GM23338 (cell line): Measurements from ENCODE around the gene HTT. TPM values are rescaled to one million over a fixed set of nuclear protein-coding genes. Genes with fewer than 3 reads are reported as not detected.

Experiments used
- ATAC-seq: fragments of 200-7000 bp; cut with Tn5 transposase; 3 replicates; pipeline ENCODE4 v1.9.1; 2020
- DNase-seq: peaks from one replicate; pipeline ENCODE4 v3.0.0-alpha.2; 2015; ENCODE audit warnings: low spot score
- H2AFZ ChIP-seq: fragments of 200-600 bp; sonication (generic); 2 replicates; pipeline ENCODE4 v1.8.0; 2016; ENCODE audit warnings: antibody characterized with exemption, mild to moderate bottlenecking, moderate library complexity
- H3F3A ChIP-seq: fragments of 200-600 bp; sonication (generic); replicated peaks from 2 replicates; pipeline ENCODE4 v1.8.0; 2017; ENCODE audit warnings: antibody characterized with exemption, mixed run types, low read depth
- H3K27ac ChIP-seq: fragments of 200-600 bp; sonication (generic); 2 replicates; pipeline ENCODE4 v1.6.1; 2016; ENCODE audit warnings: low read depth
- H3K27me3 ChIP-seq: fragments of 200-600 bp; sonication (generic); 2 replicates; pipeline ENCODE4 v1.8.0; 2016; ENCODE audit warnings: mild to moderate bottlenecking, mixed run types, moderate library complexity; ENCODE audit not compliant: insufficient read depth
- H3K36me3 ChIP-seq: fragments of 200-600 bp; sonication (generic); 2 replicates; pipeline ENCODE4 v1.8.0; 2016; ENCODE audit warnings: mild to moderate bottlenecking; ENCODE audit not compliant: insufficient read depth
- H3K4me1 ChIP-seq: fragments of 200-600 bp; sonication (generic); 2 replicates; pipeline ENCODE4 v1.8.0; 2016; ENCODE audit warnings: mild to moderate bottlenecking, moderate library complexity; ENCODE audit not compliant: insufficient read depth
- H3K4me2 ChIP-seq: fragments of 200-600 bp; sonication (generic); 2 replicates; pipeline ENCODE4 v1.7.1; 2017; ENCODE audit warnings: mixed run types
- H3K4me3 ChIP-seq: fragments of 200-600 bp; sonication (generic); 2 replicates; pipeline ENCODE4 v1.6.1; 2016; ENCODE audit warnings: mixed run types
- H3K79me2 ChIP-seq: fragments of 200-600 bp; sonication (generic); replicated peaks from 2 replicates; pipeline ENCODE4 v1.8.0; 2017; ENCODE audit warnings: mild to moderate bottlenecking; ENCODE audit not compliant: insufficient read depth
- H3K9me2 ChIP-seq: fragments of 200-600 bp; sonication (generic); 2 replicates; pipeline ENCODE4 v1.8.0; 2017; ENCODE audit not compliant: insufficient read depth
- H4K20me1 ChIP-seq: fragments of 200-600 bp; sonication (generic); replicated peaks from 2 replicates; pipeline ENCODE4 v1.8.0; 2017; ENCODE audit warnings: mild to moderate bottlenecking; ENCODE audit not compliant: insufficient read depth
- H3K27ac Mint-ChIP-seq: 2 replicates; pipeline ENCODE4 v1.8.0; 2020; ENCODE audit warnings: inconsistent platforms, mild to moderate bottlenecking, moderate library complexity, mixed read lengths
- H3K27me3 Mint-ChIP-seq: 3 replicates; pipeline ENCODE4 v1.8.0; 2022; ENCODE audit warnings: low read depth, mild to moderate bottlenecking, moderate library complexity, mixed read lengths, inconsistent platforms; ENCODE audit not compliant: insufficient read depth, poor library complexity
- H3K36me3 Mint-ChIP-seq: 3 replicates; pipeline ENCODE4 v1.8.0; 2021; ENCODE audit warnings: low read depth, mild to moderate bottlenecking, inconsistent platforms, moderate library complexity, mixed read lengths
- H3K4me1 Mint-ChIP-seq: 3 replicates; pipeline ENCODE4 v1.8.0; 2020; ENCODE audit warnings: mild to moderate bottlenecking, inconsistent platforms, mixed read lengths
- H3K4me3 Mint-ChIP-seq: 3 replicates; pipeline ENCODE4 v1.8.0; 2021; ENCODE audit warnings: moderate library complexity, mild to moderate bottlenecking, inconsistent platforms, mixed read lengths
- H3K9me3 Mint-ChIP-seq: 3 replicates; pipeline ENCODE4 v1.8.0; 2020; ENCODE audit warnings: moderate library complexity, mild to moderate bottlenecking, inconsistent platforms, mixed read lengths
- CREB1 ChIP-seq: fragments of 250-450 bp; sonication (Bioruptor Pico); IDR thresholded peaks from 2 replicates; pipeline ENCODE4 v1.5.0; 2020; ENCODE audit warnings: low read depth, mild to moderate bottlenecking, moderate library complexity
- CTCF ChIP-seq, 2 experiments: fragments of 200-600 bp in 1 of 2; sonication (generic) in 1 of 2; conservative IDR thresholded peaks; 2 replicates each; pipeline versions ENCODE4 v1.5.1 to v1.6.1; 2016 to 2017; ENCODE audit warnings: antibody characterized with exemption in 2 of 2, low read depth in 2 of 2, mild to moderate bottlenecking in 2 of 2, moderate library complexity in 1 of 2
- ETS1 ChIP-seq: IDR thresholded peaks from 2 replicates; pipeline ENCODE4 v1.6.1; 2016; ENCODE audit warnings: antibody characterized with exemption
- EZH2 ChIP-seq: fragments of 200-600 bp; sonication (generic); IDR thresholded peaks from one replicate; pipeline ENCODE4 v1.8.0; 2017; ENCODE audit warnings: antibody characterized with exemption, mild to moderate bottlenecking, low read depth; ENCODE audit not compliant: unreplicated experiment
- EZH2phosphoT487 ChIP-seq: fragments of 200-600 bp; sonication (generic); IDR thresholded peaks from one replicate; pipeline ENCODE4 v1.8.1; 2018; ENCODE audit warnings: antibody characterized with exemption; ENCODE audit not compliant: unreplicated experiment
- JUNB ChIP-seq: IDR thresholded peaks from one replicate; pipeline ENCODE4 v1.6.1; 2016; ENCODE audit warnings: antibody characterized with exemption; ENCODE audit not compliant: unreplicated experiment
- NANOG ChIP-seq: IDR thresholded peaks from 2 replicates; pipeline ENCODE4 v1.6.1; 2016; ENCODE audit warnings: antibody characterized with exemption, borderline replicate concordance
- POLR2AphosphoS5 ChIP-seq: IDR thresholded peaks from 2 replicates; pipeline ENCODE4 v1.6.1; 2016; ENCODE audit warnings: antibody characterized with exemption, low read depth
- STAT1 ChIP-seq: IDR thresholded peaks from one replicate; pipeline ENCODE4 v1.6.1; 2016; ENCODE audit warnings: antibody characterized with exemption; ENCODE audit not compliant: unreplicated experiment
- ZNF114 ChIP-seq: fragments of 250-450 bp; sonication (Bioruptor Pico); IDR thresholded peaks from 2 replicates; pipeline ENCODE4 v1.5.0; 2020; ENCODE audit warnings: mild to moderate bottlenecking, moderate library complexity
- ZNF331 ChIP-seq: fragments of 250-450 bp; sonication (Bioruptor Pico); IDR thresholded peaks from 2 replicates; pipeline ENCODE4 v1.5.0; 2020; ENCODE audit warnings: low read depth, mild to moderate bottlenecking, moderate library complexity
- polyA plus RNA-seq: library from polyadenylated mRNA; unstranded; fragments of >200 nt; fragmentation: Nextera tagmentation; extraction: Ambion mirVana; gene quantifications from 2 replicates; pipeline ENCODE4 v1.2.1, GENCODE V29; 2016
- total RNA-seq: library from RNA; depleted of rRNA; stranded (reverse); fragments of >200 nt; shearing (Covaris generic); gene quantifications from 2 replicates; pipeline ENCODE4 v1.2.3, GENCODE V29; 2014
- TF ChIP-seq, protein P1 (sequence below): IDR thresholded peaks from one replicate; pipeline ENCODE4 v1.6.1; 2018; ENCODE audit warnings: antibody characterized with exemption; ENCODE audit not compliant: unreplicated experiment
- TF ChIP-seq, protein P2 (sequence below): fragments of 250-450 bp; sonication (Bioruptor Pico); IDR thresholded peaks from 2 replicates; pipeline ENCODE4 v1.5.0; 2020; ENCODE audit warnings: mild to moderate bottlenecking, moderate library complexity

HTT gene
- total and polyA plus RNA-seq, 2 experiments from 2014 or later, result 26.6 to 67.7 TPM

- Histone ChIP-seq H3K27ac (no peak overlapping the region), H3K79me2 (peaks cover 39% of the 10 kb centered on the region), H3K27me3 (no peaks in the 10 kb centered on the region), H3F3A (no peaks in the 10 kb centered on the region), H4K20me1 (peaks cover 3% of the 10 kb centered on the region; the same call in 1 of the 2 replicates), H3K4me2 (no peak overlapping the region), H3K4me3 (no peak overlapping the region), H3K4me1 (no peaks in the 10 kb centered on the region), H3K9me2 (no peaks in the 10 kb centered on the region), H2AFZ (no peak overlapping the region), H3K36me3 (peaks cover 39% of the 10 kb centered on the region)
- Mint-ChIP-seq H3K27me3 (peaks cover 3% of the 10 kb centered on the region), H3K9me3 (peaks cover 5% of the 10 kb centered on the region; the same call in 1 of the 3 replicates), H3K36me3 (peaks cover 95% of the 10 kb centered on the region), H3K27ac (no peak overlapping the region), H3K4me1 (peaks cover 5% of the 10 kb centered on the region; the same call in 2 of the 3 replicates), H3K4me3 (no peak overlapping the region)
- ATAC-seq (no peak), DNase-seq (no peak)
- TF ChIP-seq EZH2phosphoT487 (no peak), NANOG (no peak), ETS1 (no peak), EZH2 (no peak), JUNB (no peak), CTCF (conservative IDR thresholded peaks at IDR 0.05; ENCODE audit: low read depth in 2 of 2) (no peak), CREB1 (CRISPR knock-in tag) (no peak), STAT1 (no peak), ZNF114 (CRISPR knock-in tag) (no peak), POLR2AphosphoS5 (no peak), ZNF331 (CRISPR knock-in tag) (no peak)
- TF ChIP-seq, protein P1, sequence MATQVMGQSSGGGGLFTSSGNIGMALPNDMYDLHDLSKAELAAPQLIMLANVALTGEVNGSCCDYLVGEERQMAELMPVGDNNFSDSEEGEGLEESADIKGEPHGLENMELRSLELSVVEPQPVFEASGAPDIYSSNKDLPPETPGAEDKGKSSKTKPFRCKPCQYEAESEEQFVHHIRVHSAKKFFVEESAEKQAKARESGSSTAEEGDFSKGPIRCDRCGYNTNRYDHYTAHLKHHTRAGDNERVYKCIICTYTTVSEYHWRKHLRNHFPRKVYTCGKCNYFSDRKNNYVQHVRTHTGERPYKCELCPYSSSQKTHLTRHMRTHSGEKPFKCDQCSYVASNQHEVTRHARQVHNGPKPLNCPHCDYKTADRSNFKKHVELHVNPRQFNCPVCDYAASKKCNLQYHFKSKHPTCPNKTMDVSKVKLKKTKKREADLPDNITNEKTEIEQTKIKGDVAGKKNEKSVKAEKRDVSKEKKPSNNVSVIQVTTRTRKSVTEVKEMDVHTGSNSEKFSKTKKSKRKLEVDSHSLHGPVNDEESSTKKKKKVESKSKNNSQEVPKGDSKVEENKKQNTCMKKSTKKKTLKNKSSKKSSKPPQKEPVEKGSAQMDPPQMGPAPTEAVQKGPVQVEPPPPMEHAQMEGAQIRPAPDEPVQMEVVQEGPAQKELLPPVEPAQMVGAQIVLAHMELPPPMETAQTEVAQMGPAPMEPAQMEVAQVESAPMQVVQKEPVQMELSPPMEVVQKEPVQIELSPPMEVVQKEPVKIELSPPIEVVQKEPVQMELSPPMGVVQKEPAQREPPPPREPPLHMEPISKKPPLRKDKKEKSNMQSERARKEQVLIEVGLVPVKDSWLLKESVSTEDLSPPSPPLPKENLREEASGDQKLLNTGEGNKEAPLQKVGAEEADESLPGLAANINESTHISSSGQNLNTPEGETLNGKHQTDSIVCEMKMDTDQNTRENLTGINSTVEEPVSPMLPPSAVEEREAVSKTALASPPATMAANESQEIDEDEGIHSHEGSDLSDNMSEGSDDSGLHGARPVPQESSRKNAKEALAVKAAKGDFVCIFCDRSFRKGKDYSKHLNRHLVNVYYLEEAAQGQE, result no peak
- TF ChIP-seq, protein P2, sequence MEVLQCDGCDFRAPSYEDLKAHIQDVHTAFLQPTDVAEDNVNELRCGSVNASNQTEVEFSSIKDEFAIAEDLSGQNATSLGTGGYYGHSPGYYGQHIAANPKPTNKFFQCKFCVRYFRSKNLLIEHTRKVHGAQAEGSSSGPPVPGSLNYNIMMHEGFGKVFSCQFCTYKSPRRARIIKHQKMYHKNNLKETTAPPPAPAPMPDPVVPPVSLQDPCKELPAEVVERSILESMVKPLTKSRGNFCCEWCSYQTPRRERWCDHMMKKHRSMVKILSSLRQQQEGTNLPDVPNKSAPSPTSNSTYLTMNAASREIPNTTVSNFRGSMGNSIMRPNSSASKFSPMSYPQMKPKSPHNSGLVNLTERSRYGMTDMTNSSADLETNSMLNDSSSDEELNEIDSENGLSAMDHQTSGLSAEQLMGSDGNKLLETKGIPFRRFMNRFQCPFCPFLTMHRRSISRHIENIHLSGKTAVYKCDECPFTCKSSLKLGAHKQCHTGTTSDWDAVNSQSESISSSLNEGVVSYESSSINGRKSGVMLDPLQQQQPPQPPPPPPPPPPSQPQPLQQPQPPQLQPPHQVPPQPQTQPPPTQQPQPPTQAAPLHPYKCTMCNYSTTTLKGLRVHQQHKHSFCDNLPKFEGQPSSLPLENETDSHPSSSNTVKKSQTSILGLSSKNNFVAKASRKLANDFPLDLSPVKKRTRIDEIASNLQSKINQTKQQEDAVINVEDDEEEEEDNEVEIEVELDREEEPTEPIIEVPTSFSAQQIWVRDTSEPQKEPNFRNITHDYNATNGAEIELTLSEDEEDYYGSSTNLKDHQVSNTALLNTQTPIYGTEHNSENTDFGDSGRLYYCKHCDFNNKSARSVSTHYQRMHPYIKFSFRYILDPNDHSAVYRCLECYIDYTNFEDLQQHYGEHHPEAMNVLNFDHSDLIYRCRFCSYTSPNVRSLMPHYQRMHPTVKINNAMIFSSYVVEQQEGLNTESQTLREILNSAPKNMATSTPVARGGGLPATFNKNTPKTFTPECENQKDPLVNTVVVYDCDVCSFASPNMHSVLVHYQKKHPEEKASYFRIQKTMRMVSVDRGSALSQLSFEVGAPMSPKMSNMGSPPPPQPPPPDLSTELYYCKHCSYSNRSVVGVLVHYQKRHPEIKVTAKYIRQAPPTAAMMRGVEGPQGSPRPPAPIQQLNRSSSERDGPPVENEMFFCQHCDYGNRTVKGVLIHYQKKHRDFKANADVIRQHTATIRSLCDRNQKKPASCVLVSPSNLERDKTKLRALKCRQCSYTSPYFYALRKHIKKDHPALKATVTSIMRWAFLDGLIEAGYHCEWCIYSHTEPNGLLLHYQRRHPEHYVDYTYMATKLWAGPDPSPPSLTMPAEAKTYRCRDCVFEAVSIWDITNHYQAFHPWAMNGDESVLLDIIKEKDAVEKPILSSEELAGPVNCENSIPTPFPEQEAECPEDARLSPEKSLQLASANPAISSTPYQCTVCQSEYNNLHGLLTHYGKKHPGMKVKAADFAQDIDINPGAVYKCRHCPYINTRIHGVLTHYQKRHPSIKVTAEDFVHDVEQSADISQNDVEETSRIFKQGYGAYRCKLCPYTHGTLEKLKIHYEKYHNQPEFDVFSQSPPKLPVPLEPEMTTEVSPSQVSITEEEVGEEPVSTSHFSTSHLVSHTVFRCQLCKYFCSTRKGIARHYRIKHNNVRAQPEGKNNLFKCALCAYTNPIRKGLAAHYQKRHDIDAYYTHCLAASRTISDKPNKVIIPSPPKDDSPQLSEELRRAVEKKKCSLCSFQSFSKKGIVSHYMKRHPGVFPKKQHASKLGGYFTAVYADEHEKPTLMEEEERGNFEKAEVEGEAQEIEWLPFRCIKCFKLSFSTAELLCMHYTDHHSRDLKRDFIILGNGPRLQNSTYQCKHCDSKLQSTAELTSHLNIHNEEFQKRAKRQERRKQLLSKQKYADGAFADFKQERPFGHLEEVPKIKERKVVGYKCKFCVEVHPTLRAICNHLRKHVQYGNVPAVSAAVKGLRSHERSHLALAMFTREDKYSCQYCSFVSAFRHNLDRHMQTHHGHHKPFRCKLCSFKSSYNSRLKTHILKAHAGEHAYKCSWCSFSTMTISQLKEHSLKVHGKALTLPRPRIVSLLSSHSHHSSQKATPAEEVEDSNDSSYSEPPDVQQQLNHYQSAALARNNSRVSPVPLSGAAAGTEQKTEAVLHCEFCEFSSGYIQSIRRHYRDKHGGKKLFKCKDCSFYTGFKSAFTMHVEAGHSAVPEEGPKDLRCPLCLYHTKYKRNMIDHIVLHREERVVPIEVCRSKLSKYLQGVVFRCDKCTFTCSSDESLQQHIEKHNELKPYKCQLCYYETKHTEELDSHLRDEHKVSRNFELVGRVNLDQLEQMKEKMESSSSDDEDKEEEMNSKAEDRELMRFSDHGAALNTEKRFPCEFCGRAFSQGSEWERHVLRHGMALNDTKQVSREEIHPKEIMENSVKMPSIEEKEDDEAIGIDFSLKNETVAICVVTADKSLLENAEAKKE (CRISPR knock-in tag), result no peak
Measured at GRCh38 chr4:3114377-3114776, 39.9 kb downstream of the HTT start.
